Cardiac septum (tissue), 1 donor: ENCODE measurements around the gene EIPR1. TPM values are rescaled to one million over a fixed set of nuclear protein-coding genes. Genes with fewer than 3 reads are reported as not detected.
"Not testable (repeated sequence)": the region's sequence is repeated elsewhere in the genome, so short reads cannot be mapped to it uniquely, and the experiment has no call there.

Experiments
- DNase-seq: peaks from one replicate; pipeline ENCODE4 v3.0.0-alpha.2; 2020; ENCODE audit warnings: low spot score
- intact Hi-C: fragments of 100-400 bp; cut with DNase I; formaldehyde crosslinking; loops from one replicate; pipeline ENCODE4 v1.14.0; 2022
- total RNA-seq: library from RNA; stranded (reverse); fragmentation: NEBNext Ultra II Directional; extraction: Animal tissue kit (Norgen Biotek cat#: 25700); gene quantifications from one replicate; pipeline ENCODE4 v1.2.1, GENCODE V29; 2021
- donor health status: DM: no; HTN: no; CAD: no.

Gene EIPR1
- total RNA-seq, 1 donor from 2014 or later, result 10.5 TPM

- DNase-seq, intact Hi-C loops: not testable (repeated sequence)
These were observed 8.1 kb downstream of the EIPR1 start for GRCh38 chr2:3369340-3370181.

GRCh38 chr2:3368261-3368722 lies 9.3 kb downstream of the EIPR1 start:
- DNase-seq, result no peak
- intact Hi-C loops, result no loop called here

GRCh38 chr2:3365219-3365618 lies 12.4 kb downstream of the EIPR1 start:
- no peak for DNase-seq
- intact Hi-C loops, result no loop called here

- no peak for DNase-seq
- intact Hi-C loops, result no loop called here
These were observed 15.9 kb downstream of the EIPR1 start for GRCh38 chr2:3361518-3362389.

- DNase-seq, result no peak
- intact Hi-C loops, result no loop called here
These were observed 19.7 kb downstream of the EIPR1 start for GRCh38 chr2:3357926-3358325.

GRCh38 chr2:3357446-3357845 lies 20.2 kb downstream of the EIPR1 start:
- DNase-seq, intact Hi-C loops: not testable (repeated sequence)

GRCh38 chr2:3356799-3357198 lies 20.8 kb downstream of the EIPR1 start:
- intact Hi-C loops, result no loop called here
- DNase-seq, result no peak

GRCh38 chr2:3355951-3356569 lies 21.6 kb downstream of the EIPR1 start:
- no peak for DNase-seq
- intact Hi-C loops, result no loop called here

GRCh38 chr2:3354986-3355385 lies 22.6 kb downstream of the EIPR1 start:
- DNase-seq, result no peak
- intact Hi-C loops, result no loop called here

- intact Hi-C loops, result no loop called here
- DNase-seq, result no peak
These were observed 28.4 kb downstream of the EIPR1 start for GRCh38 chr2:3349211-3349693.

GRCh38 chr2:3348767-3349166 lies 28.9 kb downstream of the EIPR1 start:
- intact Hi-C loops, result no loop called here
- no peak for DNase-seq

- intact Hi-C loops, result no loop called here
- no peak for DNase-seq
These were observed 32.0 kb downstream of the EIPR1 start for GRCh38 chr2:3345621-3346020.

- intact Hi-C loops, result no loop called here
- DNase-seq, result no peak
These were observed 32.7 kb downstream of the EIPR1 start for GRCh38 chr2:3344897-3345296.

GRCh38 chr2:3343012-3343411 lies 34.6 kb downstream of the EIPR1 start:
- intact Hi-C loops, result no loop called here
- no peak for DNase-seq

GRCh38 chr2:3342324-3342723 lies 35.3 kb downstream of the EIPR1 start:
- intact Hi-C loops, result no loop called here
- DNase-seq, result no peak

- DNase-seq, result no peak
- intact Hi-C loops, result no loop called here
These were observed 36.3 kb downstream of the EIPR1 start for GRCh38 chr2:3341336-3341735.

GRCh38 chr2:3340144-3340543 lies 37.5 kb downstream of the EIPR1 start:
- no peak for DNase-seq
- intact Hi-C loops, result no loop called here

- intact Hi-C loops, result no loop called here
These were observed 39.3 kb downstream of the EIPR1 start for GRCh38 chr2:3338340-3338739.

GRCh38 chr2:3336844-3337243 lies 40.8 kb downstream of the EIPR1 start:
- intact Hi-C loops, result no loop called here
- no peak for DNase-seq

More at GRCh38 chr2:3338340-3338739, 39.3 kb downstream of the EIPR1 start:
- DNase-seq, result no peak
